IMR-90 (cell line): ENCODE results near the gene TBRG4.
"Not testable (repeated sequence)": the region's sequence is repeated elsewhere in the genome, so short reads cannot be mapped to it uniquely, and the experiment has no call there.

Experiments
- CEBPB ChIP-seq: IDR thresholded peaks from 2 replicates; pipeline ENCODE4 v1.6.1; 2012; ENCODE audit warnings: low read depth, low read length, improper control_type of control experiment
- CHD1 ChIP-seq: IDR thresholded peaks from 2 replicates; pipeline ENCODE4 v1.6.1; 2012; ENCODE audit warnings: low read depth, low read length, improper control_type of control experiment
- MAFK ChIP-seq: IDR thresholded peaks from 2 replicates; pipeline ENCODE4 v1.6.1; 2012; ENCODE audit warnings: low read depth, low read length, improper control_type of control experiment
- MAZ ChIP-seq: IDR thresholded peaks from 2 replicates; pipeline ENCODE4 v1.6.1; 2012; ENCODE audit warnings: low read depth, mild to moderate bottlenecking, low read length, improper control_type of control experiment, moderate library complexity, borderline replicate concordance
- MXI1 ChIP-seq: IDR thresholded peaks from 2 replicates; pipeline ENCODE4 v1.6.1; 2012; ENCODE audit warnings: low read depth, mild to moderate bottlenecking, low read length, moderate library complexity, borderline replicate concordance
- POLR2A ChIP-seq: IDR thresholded peaks from 2 replicates; pipeline ENCODE4 v1.6.1; 2012; ENCODE audit warnings: mild to moderate bottlenecking, low read depth, low read length
- RAD21 ChIP-seq: IDR thresholded peaks from 2 replicates; pipeline ENCODE4 v1.6.1; 2012; ENCODE audit warnings: low read length, improper control_type of control experiment
- RFX5 ChIP-seq: IDR thresholded peaks from 2 replicates; pipeline ENCODE4 v1.8.0; 2012; ENCODE audit warnings: low read depth, mild to moderate bottlenecking, low read length, moderate library complexity
- TF ChIP-seq, protein P1 (sequence below): conservative IDR thresholded peaks from 2 replicates; pipeline ENCODE4 v1.5.1; 2012; ENCODE audit warnings: mild to moderate bottlenecking, low read depth, low read length, improper control_type of control experiment
- TF ChIP-seq, protein P2 (sequence below): fragments of 150-350 bp; IDR thresholded peaks from 2 replicates; pipeline ENCODE4 v1.6.1; 2016; ENCODE audit warnings: low read depth, mild to moderate bottlenecking, low read length, moderate library complexity, borderline replicate concordance

DNA sequence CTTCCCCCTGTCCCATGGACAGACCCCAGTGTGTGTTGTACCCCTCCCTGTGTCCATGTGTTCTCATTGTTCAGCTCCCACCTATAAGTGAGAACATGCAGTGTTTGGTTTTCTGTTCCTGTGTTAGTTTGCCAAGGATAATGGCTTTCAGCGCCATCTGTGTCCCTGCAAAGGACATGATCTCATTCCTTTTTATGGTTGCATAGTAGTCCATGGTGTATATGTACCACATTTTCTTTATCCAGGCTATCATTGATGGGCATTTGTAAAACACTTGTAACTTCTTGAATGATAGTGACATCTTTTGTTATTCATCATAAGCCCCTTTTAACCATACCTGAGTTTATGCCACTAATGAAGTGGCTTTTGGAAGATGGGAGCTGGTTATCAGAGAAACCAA is 2.8 kb upstream of the TBRG4 start:
- TF ChIP-seq, protein P1, sequence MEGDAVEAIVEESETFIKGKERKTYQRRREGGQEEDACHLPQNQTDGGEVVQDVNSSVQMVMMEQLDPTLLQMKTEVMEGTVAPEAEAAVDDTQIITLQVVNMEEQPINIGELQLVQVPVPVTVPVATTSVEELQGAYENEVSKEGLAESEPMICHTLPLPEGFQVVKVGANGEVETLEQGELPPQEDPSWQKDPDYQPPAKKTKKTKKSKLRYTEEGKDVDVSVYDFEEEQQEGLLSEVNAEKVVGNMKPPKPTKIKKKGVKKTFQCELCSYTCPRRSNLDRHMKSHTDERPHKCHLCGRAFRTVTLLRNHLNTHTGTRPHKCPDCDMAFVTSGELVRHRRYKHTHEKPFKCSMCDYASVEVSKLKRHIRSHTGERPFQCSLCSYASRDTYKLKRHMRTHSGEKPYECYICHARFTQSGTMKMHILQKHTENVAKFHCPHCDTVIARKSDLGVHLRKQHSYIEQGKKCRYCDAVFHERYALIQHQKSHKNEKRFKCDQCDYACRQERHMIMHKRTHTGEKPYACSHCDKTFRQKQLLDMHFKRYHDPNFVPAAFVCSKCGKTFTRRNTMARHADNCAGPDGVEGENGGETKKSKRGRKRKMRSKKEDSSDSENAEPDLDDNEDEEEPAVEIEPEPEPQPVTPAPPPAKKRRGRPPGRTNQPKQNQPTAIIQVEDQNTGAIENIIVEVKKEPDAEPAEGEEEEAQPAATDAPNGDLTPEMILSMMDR: not testable (repeated sequence)
- not testable (repeated sequence) for TF ChIP-seq CHD1, RFX5, POLR2A, RAD21, CEBPB, MAZ, MAFK, MXI1
- TF ChIP-seq, protein P2, sequence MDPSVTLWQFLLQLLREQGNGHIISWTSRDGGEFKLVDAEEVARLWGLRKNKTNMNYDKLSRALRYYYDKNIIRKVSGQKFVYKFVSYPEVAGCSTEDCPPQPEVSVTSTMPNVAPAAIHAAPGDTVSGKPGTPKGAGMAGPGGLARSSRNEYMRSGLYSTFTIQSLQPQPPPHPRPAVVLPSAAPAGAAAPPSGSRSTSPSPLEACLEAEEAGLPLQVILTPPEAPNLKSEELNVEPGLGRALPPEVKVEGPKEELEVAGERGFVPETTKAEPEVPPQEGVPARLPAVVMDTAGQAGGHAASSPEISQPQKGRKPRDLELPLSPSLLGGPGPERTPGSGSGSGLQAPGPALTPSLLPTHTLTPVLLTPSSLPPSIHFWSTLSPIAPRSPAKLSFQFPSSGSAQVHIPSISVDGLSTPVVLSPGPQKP: not testable (repeated sequence)
